A549 (cell line): ENCODE measurements around the gene ADGRE1. TPM values are rescaled to one million over a fixed set of nuclear protein-coding genes. Genes with fewer than 3 reads are reported as not detected.

Source experiments
- ATAC-seq, 2 experiments: fragments of 200-7000 bp in 1 of 2; fragments of >200 bp in 1 of 2; cut with Nextera tagmentation in 1 of 2; cut with Tn5 transposase in 1 of 2; 3 replicates each; pipeline versions ENCODE4 v1.8.0 to v1.9.1; 2018 to 2020; ENCODE audit warnings: mild to moderate bottlenecking in 1 of 2, moderate library complexity in 1 of 2
- CTCF ChIA-PET: fragments of 300-600 bp; sonication (Branson Sonifier 250); formaldehyde crosslinking; extraction: SDS; loops from one replicate; lab custom pipeline; 2021; ENCODE audit warnings: antibody characterized with exemption, inconsistent platforms; lab: Yijun Ruan, JAX
- POLR2A ChIA-PET: fragments of 350-600 bp; formaldehyde crosslinking; extraction: SDS; loops from one replicate; lab custom pipeline; 2021; ENCODE audit warnings: antibody characterized with exemption, inconsistent platforms; lab: Yijun Ruan, JAX
- DNase-seq, 2 experiments: peaks; one replicate each; pipeline versions ENCODE4 v3.0.0 to v3.0.0-alpha.2; 2011 to 2016; ENCODE audit warnings: low read depth in 1 of 2, low spot score in 1 of 2
- FAIRE-seq: peaks from 2 replicates; lab custom pipeline; 2011; peaks lifted over from hg19 to GRCh38; lab: Jason Lieb, UNC
- H3K27ac ChIP-seq, 2 experiments: fragments of >200 bp; sonication (Bioruptor Twin); formaldehyde crosslinking; 3 replicates each; pipeline ENCODE4 v1.5.1; 2016 to 2017
- H3K4me1 ChIP-seq: fragments of >200 bp; sonication (Bioruptor Twin); formaldehyde crosslinking; 3 replicates; pipeline ENCODE4 v1.6.1; 2016
- H3K4me2 ChIP-seq: fragments of >200 bp; sonication (Bioruptor Twin); formaldehyde crosslinking; 3 replicates; pipeline ENCODE4 v1.6.1; 2016
- H3K4me3 ChIP-seq: fragments of >200 bp; sonication (Bioruptor Twin); formaldehyde crosslinking; 3 replicates; pipeline ENCODE4 v1.5.1; 2016
- H3K9me3 ChIP-seq: fragments of >200 bp; sonication (Bioruptor Twin); formaldehyde crosslinking; 3 replicates; pipeline ENCODE4 v1.6.1; 2016
- CBX2 ChIP-seq: fragments of 200-600 bp; sonication (generic); IDR thresholded peaks from 2 replicates; pipeline ENCODE4 v1.6.1; 2016; ENCODE audit warnings: low read depth, mild to moderate bottlenecking, borderline replicate concordance
- CBX8 ChIP-seq: fragments of 200-600 bp; sonication (generic); IDR thresholded peaks from 2 replicates; pipeline ENCODE4 v1.6.1; 2016
- CHD2 ChIP-seq: fragments of 150-350 bp; IDR thresholded peaks from 2 replicates; pipeline ENCODE4 v1.6.1; 2014; ENCODE audit warnings: low read length; ENCODE audit not compliant: partially characterized antibody
- EHF ChIP-seq: fragments of 250-450 bp; sonication (Bioruptor Pico); IDR thresholded peaks from 2 replicates; pipeline ENCODE4 v1.5.0; 2020; ENCODE audit warnings: mild to moderate bottlenecking
- FOSB ChIP-seq: fragments of 250-450 bp; sonication (Bioruptor Pico); IDR thresholded peaks from 2 replicates; pipeline ENCODE4 v1.5.0; 2020; ENCODE audit warnings: mild to moderate bottlenecking, moderate library complexity
- FOSL2 ChIP-seq, 2 experiments: fragments of 450-650 bp in 1 of 2; fragments of >200 bp in 1 of 2; sonication (Bioruptor Twin) in 1 of 2; formaldehyde crosslinking; IDR thresholded peaks; 2 replicates each; pipeline versions ENCODE4 v1.5.0 to v1.6.1; 2016 to 2020; ENCODE audit warnings: mild to moderate bottlenecking in 1 of 2, moderate library complexity in 1 of 2
- FOXS1 ChIP-seq: fragments of 250-450 bp; sonication (Bioruptor Pico); IDR thresholded peaks from 2 replicates; pipeline ENCODE4 v1.5.0; 2020; ENCODE audit warnings: mild to moderate bottlenecking, moderate library complexity
- JUN ChIP-seq, 2 experiments: fragments of >200 bp; sonication (Bioruptor Twin); formaldehyde crosslinking; IDR thresholded peaks; 2 replicates in 1 of 2; 3 replicates in 1 of 2; pipeline ENCODE4 v1.6.1; 2016 to 2017
- KDM1A ChIP-seq: fragments of 200-600 bp; sonication (generic); IDR thresholded peaks from 2 replicates; pipeline ENCODE4 v1.6.1; 2016; ENCODE audit warnings: low read depth, mild to moderate bottlenecking
- MAFK ChIP-seq: fragments of 450-650 bp; IDR thresholded peaks from 2 replicates; pipeline ENCODE4 v1.6.1; 2014; ENCODE audit not compliant: partially characterized antibody
- MAZ ChIP-seq: fragments of 150-350 bp; IDR thresholded peaks from 2 replicates; pipeline ENCODE4 v1.6.1; 2014; ENCODE audit warnings: antibody characterized with exemption, low read depth, low read length, borderline replicate concordance
- MYC ChIP-seq: IDR thresholded peaks from 2 replicates; pipeline ENCODE4 v1.6.1; 2012; ENCODE audit warnings: mild to moderate bottlenecking, inconsistent platforms, low read length, improper control_type of control experiment, borderline replicate concordance
- NFE2L2 ChIP-seq: fragments of 150-350 bp; conservative IDR thresholded peaks from 2 replicates; pipeline ENCODE4 v1.6.1; 2014; ENCODE audit warnings: low read length
- PHF8 ChIP-seq: fragments of 200-600 bp; sonication (generic); IDR thresholded peaks from 2 replicates; pipeline ENCODE4 v1.6.1; 2016; ENCODE audit warnings: low read depth, mild to moderate bottlenecking, antibody characterized with exemption, moderate library complexity, borderline replicate concordance
- POLR2A ChIP-seq: IDR thresholded peaks from 2 replicates; pipeline ENCODE4 v1.6.1; 2012; ENCODE audit warnings: mild to moderate bottlenecking, low read length
- RAD21 ChIP-seq, 2 experiments: fragments of >200 bp in 1 of 2; sonication (Bioruptor Twin) in 1 of 2; formaldehyde crosslinking in 1 of 2; IDR thresholded peaks in 1 of 2; conservative IDR thresholded peaks in 1 of 2; 2 replicates in 1 of 2; 3 replicates in 1 of 2; pipeline ENCODE4 v1.6.1; 2012 to 2018; ENCODE audit warnings: inconsistent platforms in 1 of 2
- RARB ChIP-seq: fragments of 250-450 bp; sonication (Bioruptor Pico); IDR thresholded peaks from 2 replicates; pipeline ENCODE4 v1.8.0; 2021; ENCODE audit warnings: mild to moderate bottlenecking, moderate library complexity
- TFCP2L1 ChIP-seq: fragments of 250-450 bp; sonication (Bioruptor Pico); IDR thresholded peaks from 2 replicates; pipeline ENCODE4 v1.5.0; 2021; ENCODE audit warnings: mild to moderate bottlenecking
- ZFP36 ChIP-seq: fragments of 450-650 bp; IDR thresholded peaks from 2 replicates; pipeline ENCODE4 v1.6.1; 2014; ENCODE audit warnings: borderline replicate concordance; ENCODE audit not compliant: partially characterized antibody
- ZNF302 ChIP-seq: fragments of 250-450 bp; sonication (Bioruptor Pico); IDR thresholded peaks from 2 replicates; pipeline ENCODE4 v1.9.0; 2021; ENCODE audit warnings: inconsistent platforms, mild to moderate bottlenecking, moderate library complexity
- WGBS: methylation state at CpG from one replicate; pipeline ENCODE4 v1.1.6; 2017; ENCODE audit errors: missing lambda C conversion rate; 5-methylcytosine and 5-hydroxymethylcytosine counted together
- polyA plus RNA-seq, 4 experiments: library from polyadenylated mRNA; depleted of rRNA in 3 of 4; stranded (reverse); fragments of >200 nt; fragmentation: RNase III in 1 of 4; extraction: RNeasy Plus Mini Kit Qiagen cat#74134 plus additional on column Dnase treatment in 1 of 4; gene quantifications; 2 replicates in 3 of 4; 3 replicates in 1 of 4; pipeline ENCODE4 v1.2.3, GENCODE V29; 2011 to 2017
- TF ChIP-seq, protein P1 (sequence below): fragments of 250-450 bp; sonication (Bioruptor Pico); IDR thresholded peaks from 2 replicates; pipeline ENCODE4 v1.5.0; 2021; ENCODE audit warnings: mild to moderate bottlenecking, moderate library complexity, borderline replicate concordance
- TF ChIP-seq, protein P2 (sequence below): IDR thresholded peaks from 2 replicates; pipeline ENCODE4 v1.6.1; 2012; ENCODE audit warnings: low read depth, borderline replicate concordance
- TF ChIP-seq, protein P3 (sequence below): fragments of >200 bp; sonication (Bioruptor Twin); formaldehyde crosslinking; IDR thresholded peaks from 3 replicates; pipeline ENCODE4 v1.5.1; 2016
- TF ChIP-seq, protein P4 (sequence below): fragments of 150-350 bp; IDR thresholded peaks from 2 replicates; pipeline ENCODE4 v1.6.1; 2014; ENCODE audit warnings: low read depth, mild to moderate bottlenecking, low read length

Gene ADGRE1
- polyA plus RNA-seq, 2 of the 4 experiments (the other 2 are of a cell fraction) = 3.6 to 4.8 TPM

DNA sequence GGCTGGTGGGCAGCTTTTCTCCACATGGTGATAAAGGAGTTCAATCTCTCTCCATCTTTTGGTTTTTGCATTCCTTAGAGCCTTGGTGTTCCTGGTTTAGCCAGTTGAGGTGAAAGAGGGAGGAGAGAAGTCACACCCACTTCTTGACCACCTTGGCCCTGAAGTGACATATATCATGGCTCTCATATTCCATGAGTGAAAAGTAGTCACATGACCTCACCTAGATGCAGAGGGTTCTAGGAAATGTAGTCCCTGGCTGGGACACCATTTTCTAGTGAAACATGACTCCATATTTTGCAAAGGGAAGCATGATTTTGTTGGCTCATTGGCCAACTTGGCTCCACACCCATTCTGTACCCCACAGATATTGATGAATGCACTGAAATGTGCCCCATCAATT, 16.1 kb downstream of the ADGRE1 start:
- TF ChIP-seq FOSL2 (IDR thresholded peaks at IDR 0.05) (no peak), FOSL2 (CRISPR knock-in tag; IDR thresholded peaks at IDR 0.05) (no peak), KDM1A (no peak), TFCP2L1 (CRISPR knock-in tag) (no peak), FOSB (no peak), RARB (CRISPR knock-in tag) (no peak), NFE2L2 (no peak), PHF8 (no peak), RAD21 (conservative IDR thresholded peaks at IDR 0.05 in 1 of 2, IDR thresholded peaks at IDR 0.05 in 1 of 2) (no peak), CHD2 (no peak)
- TF ChIP-seq, protein P1, sequence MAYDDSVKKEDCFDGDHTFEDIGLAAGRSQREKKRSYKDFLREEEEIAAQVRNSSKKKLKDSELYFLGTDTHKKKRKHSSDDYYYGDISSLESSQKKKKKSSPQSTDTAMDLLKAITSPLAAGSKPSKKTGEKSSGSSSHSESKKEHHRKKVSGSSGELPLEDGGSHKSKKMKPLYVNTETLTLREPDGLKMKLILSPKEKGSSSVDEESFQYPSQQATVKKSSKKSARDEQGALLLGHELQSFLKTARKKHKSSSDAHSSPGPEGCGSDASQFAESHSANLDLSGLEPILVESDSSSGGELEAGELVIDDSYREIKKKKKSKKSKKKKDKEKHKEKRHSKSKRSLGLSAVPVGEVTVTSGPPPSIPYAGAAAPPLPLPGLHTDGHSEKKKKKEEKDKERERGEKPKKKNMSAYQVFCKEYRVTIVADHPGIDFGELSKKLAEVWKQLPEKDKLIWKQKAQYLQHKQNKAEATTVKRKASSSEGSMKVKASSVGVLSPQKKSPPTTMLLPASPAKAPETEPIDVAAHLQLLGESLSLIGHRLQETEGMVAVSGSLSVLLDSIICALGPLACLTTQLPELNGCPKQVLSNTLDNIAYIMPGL = no peak
- TF ChIP-seq, protein P2, sequence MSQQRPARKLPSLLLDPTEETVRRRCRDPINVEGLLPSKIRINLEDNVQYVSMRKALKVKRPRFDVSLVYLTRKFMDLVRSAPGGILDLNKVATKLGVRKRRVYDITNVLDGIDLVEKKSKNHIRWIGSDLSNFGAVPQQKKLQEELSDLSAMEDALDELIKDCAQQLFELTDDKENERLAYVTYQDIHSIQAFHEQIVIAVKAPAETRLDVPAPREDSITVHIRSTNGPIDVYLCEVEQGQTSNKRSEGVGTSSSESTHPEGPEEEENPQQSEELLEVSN = no peak
- H3K27ac ChIP-seq = no peak overlapping the region
- no peak for FAIRE-seq
- H3K9me3 ChIP-seq = peaks cover 22% of the 10 kb centered on the region; the same call in 2 of the 3 replicates
- CTCF ChIA-PET = interaction anchor here (1.1 kb wide), 1 partner anchor 40 kb away, joined by 4 read pairs; no protein-coding TSS in a partner anchor
- no peak overlapping the region for H3K4me2 ChIP-seq
- POLR2A ChIA-PET = no interaction called here
- ATAC-seq = no peak
- no peak overlapping the region for H3K4me3 ChIP-seq
- H3K4me1 ChIP-seq = no peaks in the 10 kb centered on the region
- no peak for DNase-seq

DNA sequence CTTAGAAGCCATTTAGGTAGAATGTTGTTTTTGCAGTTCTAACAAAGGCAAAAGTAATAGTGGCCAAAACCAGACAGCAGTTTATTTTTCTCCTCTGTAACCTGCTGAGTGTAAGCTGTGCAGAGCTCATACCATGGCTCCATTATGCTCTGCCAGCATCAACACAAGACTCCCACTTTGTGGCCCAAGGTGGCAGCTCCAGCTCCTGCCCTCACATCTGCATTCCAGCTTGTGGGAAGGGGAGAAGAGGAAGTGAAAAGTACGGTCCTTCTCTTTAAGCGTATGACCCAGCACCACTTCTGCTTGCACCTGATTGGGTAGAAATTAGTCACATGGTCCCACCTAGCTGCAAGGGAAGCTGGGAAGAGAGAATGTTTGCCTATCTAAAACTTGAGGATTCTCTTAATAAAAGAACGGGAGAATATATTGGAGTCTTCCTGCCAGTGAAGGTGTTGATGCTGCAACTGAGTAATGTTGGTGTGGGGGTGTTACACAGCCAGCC, 19.2 kb downstream of the ADGRE1 start:
- Histone ChIP-seq H3K4me3 (no peak overlapping the region), H3K27ac (no peak overlapping the region), H3K4me2 (no peak overlapping the region), H3K9me3 (peaks cover 12% of the 10 kb centered on the region; the same call in 1 of the 3 replicates), H3K4me1 (no peaks in the 10 kb centered on the region)
- POLR2A ChIA-PET = no interaction called here
- CTCF ChIA-PET = interaction anchor here (0.7 to 1.4 kb wide), 2 partner anchors 26 to 197 kb away, joined by 3 read pairs; no protein-coding TSS in a partner anchor
- 17% methylated on average over 3 of the region's 3 CpGs for WGBS
- FAIRE-seq (no peak), ATAC-seq (no peak), DNase-seq (no peak)
- TF ChIP-seq POLR2A (no peak), EHF (CRISPR knock-in tag) (no peak), FOXS1 (CRISPR knock-in tag) (no peak), CBX8 (no peak), CBX2 (no peak), ZFP36 (no peak), ZNF302 (no peak), MYC (no peak), FOSL2 (IDR thresholded peaks at IDR 0.05) (no peak), FOSL2 (CRISPR knock-in tag; IDR thresholded peaks at IDR 0.05) (no peak), MAZ (no peak), MAFK (no peak), JUN (IDR thresholded peaks at IDR 0.05) (no peak)
- TF ChIP-seq, protein P3, sequence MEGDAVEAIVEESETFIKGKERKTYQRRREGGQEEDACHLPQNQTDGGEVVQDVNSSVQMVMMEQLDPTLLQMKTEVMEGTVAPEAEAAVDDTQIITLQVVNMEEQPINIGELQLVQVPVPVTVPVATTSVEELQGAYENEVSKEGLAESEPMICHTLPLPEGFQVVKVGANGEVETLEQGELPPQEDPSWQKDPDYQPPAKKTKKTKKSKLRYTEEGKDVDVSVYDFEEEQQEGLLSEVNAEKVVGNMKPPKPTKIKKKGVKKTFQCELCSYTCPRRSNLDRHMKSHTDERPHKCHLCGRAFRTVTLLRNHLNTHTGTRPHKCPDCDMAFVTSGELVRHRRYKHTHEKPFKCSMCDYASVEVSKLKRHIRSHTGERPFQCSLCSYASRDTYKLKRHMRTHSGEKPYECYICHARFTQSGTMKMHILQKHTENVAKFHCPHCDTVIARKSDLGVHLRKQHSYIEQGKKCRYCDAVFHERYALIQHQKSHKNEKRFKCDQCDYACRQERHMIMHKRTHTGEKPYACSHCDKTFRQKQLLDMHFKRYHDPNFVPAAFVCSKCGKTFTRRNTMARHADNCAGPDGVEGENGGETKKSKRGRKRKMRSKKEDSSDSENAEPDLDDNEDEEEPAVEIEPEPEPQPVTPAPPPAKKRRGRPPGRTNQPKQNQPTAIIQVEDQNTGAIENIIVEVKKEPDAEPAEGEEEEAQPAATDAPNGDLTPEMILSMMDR = no peak
- TF ChIP-seq, protein P4, sequence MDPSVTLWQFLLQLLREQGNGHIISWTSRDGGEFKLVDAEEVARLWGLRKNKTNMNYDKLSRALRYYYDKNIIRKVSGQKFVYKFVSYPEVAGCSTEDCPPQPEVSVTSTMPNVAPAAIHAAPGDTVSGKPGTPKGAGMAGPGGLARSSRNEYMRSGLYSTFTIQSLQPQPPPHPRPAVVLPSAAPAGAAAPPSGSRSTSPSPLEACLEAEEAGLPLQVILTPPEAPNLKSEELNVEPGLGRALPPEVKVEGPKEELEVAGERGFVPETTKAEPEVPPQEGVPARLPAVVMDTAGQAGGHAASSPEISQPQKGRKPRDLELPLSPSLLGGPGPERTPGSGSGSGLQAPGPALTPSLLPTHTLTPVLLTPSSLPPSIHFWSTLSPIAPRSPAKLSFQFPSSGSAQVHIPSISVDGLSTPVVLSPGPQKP = no peak
